ENCODE results near the gene BORCS8. TPM values are rescaled to one million over a fixed set of nuclear protein-coding genes. Genes with fewer than 3 reads are reported as not detected.
"Not testable (repeated sequence)": the region's sequence is repeated elsewhere in the genome, so short reads cannot be mapped to it uniquely, and the experiment has no call there.

BORCS8 gene
- total RNA-seq, 2 experiments from 2014 or later, result 31.9 to 34.6 TPM

GRCh38 chr19:19193926-19194325 lies 2.0 kb upstream of the BORCS8 start:
- ChIA-PET CTCF (interaction anchor here (1.7 kb wide), 1 partner anchor 9 kb away, joined by 4 read pairs; the partner anchor contains the start of gene NR2C2AP), POLR2A (no interaction called here)

- POLR2A ChIA-PET, result interaction anchor here (0.5 to 1.5 kb wide), 3 partner anchors 10 to 900 kb away, joined by 3 to 9 read pairs (median 3); partner anchors contain the start of gene NR2C2AP
Observed at GRCh38 chr19:19192910-19193423, 1.0 kb upstream of the BORCS8 start.

GRCh38 chr19:19191768-19192077 lies 229 bp downstream of the BORCS8 start:
- POLR2A ChIA-PET, result interaction anchor here (0.8 to 1.5 kb wide), 5 partner anchors 10 to 214 kb away, joined by 3 to 15 read pairs (median 3); partner anchors contain the start of genes GATAD2A and NR2C2AP
- CTCF ChIA-PET, result interaction anchor here (0.5 to 1.5 kb wide), 5 partner anchors 12 to 34 kb away, joined by 3 to 4 read pairs (median 3); partner anchors contain the start of gene NR2C2AP

More at GRCh38 chr19:19192910-19193423, 1.0 kb upstream of the BORCS8 start:
- CTCF ChIA-PET, result interaction anchor here (0.6 to 1.5 kb wide), 6 partner anchors 10 to 319 kb away, joined by 3 to 8 read pairs (median 4); partner anchors contain the start of gene NR2C2AP

- CTCF ChIA-PET, result no interaction called here
Observed at GRCh38 chr19:19186742-19187141, 5.2 kb downstream of the BORCS8 start.

GRCh38 chr19:19185853-19186740 lies 5.9 kb downstream of the BORCS8 start:
- CTCF ChIA-PET, result interaction anchor here (0.6 to 1.9 kb wide), 6 partner anchors 9 to 264 kb away, joined by 3 to 7 read pairs (median 4); partner anchors contain the start of gene NR2C2AP
- POLR2A ChIA-PET, result no interaction called here

More at GRCh38 chr19:19186742-19187141, 5.2 kb downstream of the BORCS8 start:
- POLR2A ChIA-PET, result interaction anchor here (0.6 kb wide), 1 partner anchor 116 kb away, joined by 3 read pairs; no protein-coding TSS in a partner anchor

GRCh38 chr19:19181488-19181998 lies 10.4 kb downstream of the BORCS8 start:
- ChIA-PET POLR2A (no interaction called here), CTCF (no interaction called here)

GRCh38 chr19:19179548-19180441 lies 12.2 kb downstream of the BORCS8 start:
- ChIA-PET CTCF (no interaction called here), POLR2A (no interaction called here)

- ChIA-PET POLR2A (interaction anchor here (0.6 kb wide), 1 partner anchor 140 kb away, joined by 5 read pairs; no protein-coding TSS in a partner anchor), CTCF (interaction anchor here (0.7 to 1.5 kb wide), 2 partner anchors 15 to 26 kb away, joined by 3 to 4 read pairs; partner anchors contain the start of genes BORCS8, NR2C2AP and RFXANK)
Observed at GRCh38 chr19:19176950-19177349, 15.0 kb downstream of the BORCS8 start.

GRCh38 chr19:19173243-19173642 lies 18.7 kb downstream of the BORCS8 start:
- POLR2A ChIA-PET, result not testable (repeated sequence)

GRCh38 chr19:19171821-19172532 lies 20.0 kb downstream of the BORCS8 start:
- ChIA-PET POLR2A (no interaction called here), CTCF (no interaction called here)

More at GRCh38 chr19:19173243-19173642, 18.7 kb downstream of the BORCS8 start:
- CTCF ChIA-PET, result interaction anchor here (0.6 to 0.7 kb wide), 3 partner anchors 9 to 661 kb away, joined by 3 to 4 read pairs (median 4); no protein-coding TSS in a partner anchor

GRCh38 chr19:19170873-19171672 lies 20.9 kb downstream of the BORCS8 start:
- ChIA-PET CTCF (interaction anchor here (0.8 to 1.8 kb wide), 2 partner anchors 14 to 23 kb away, joined by 4 to 5 read pairs; no protein-coding TSS in a partner anchor), POLR2A (no interaction called here)

- ChIA-PET POLR2A (no interaction called here), CTCF (interaction anchor here (0.6 to 1.8 kb wide), 3 partner anchors 14 to 33 kb away, joined by 4 to 5 read pairs (median 4); partner anchors contain the start of gene NR2C2AP)
Observed at GRCh38 chr19:19170053-19170872, 21.7 kb downstream of the BORCS8 start, which contains the start of gene MEF2B. TSS of gene MEF2B (minus strand) at chr19:19170263. CDS start at chr19:19150735, 19,528 bp downstream.

- ChIA-PET CTCF (interaction anchor here (0.7 to 1.8 kb wide), 3 partner anchors 16 to 23 kb away, joined by 3 to 5 read pairs (median 3); no protein-coding TSS in a partner anchor), POLR2A (no interaction called here)
Observed at GRCh38 chr19:19169236-19170052, 22.5 kb downstream of the BORCS8 start.

GRCh38 chr19:19167612-19168011 lies 24.3 kb downstream of the BORCS8 start:
- ChIA-PET CTCF (no interaction called here), POLR2A (no interaction called here)

GRCh38 chr19:19165396-19165795 lies 26.6 kb downstream of the BORCS8 start:
- ChIA-PET POLR2A (no interaction called here), CTCF (interaction anchor here (2.2 kb wide), 1 partner anchor 9 kb away, joined by 8 read pairs; no protein-coding TSS in a partner anchor)

GRCh38 chr19:19162495-19162894 lies 29.5 kb downstream of the BORCS8 start:
- CTCF ChIA-PET, result no interaction called here
- POLR2A ChIA-PET, result no interaction called here
